ENCODE data around the gene PITPNM3.

DNA sequence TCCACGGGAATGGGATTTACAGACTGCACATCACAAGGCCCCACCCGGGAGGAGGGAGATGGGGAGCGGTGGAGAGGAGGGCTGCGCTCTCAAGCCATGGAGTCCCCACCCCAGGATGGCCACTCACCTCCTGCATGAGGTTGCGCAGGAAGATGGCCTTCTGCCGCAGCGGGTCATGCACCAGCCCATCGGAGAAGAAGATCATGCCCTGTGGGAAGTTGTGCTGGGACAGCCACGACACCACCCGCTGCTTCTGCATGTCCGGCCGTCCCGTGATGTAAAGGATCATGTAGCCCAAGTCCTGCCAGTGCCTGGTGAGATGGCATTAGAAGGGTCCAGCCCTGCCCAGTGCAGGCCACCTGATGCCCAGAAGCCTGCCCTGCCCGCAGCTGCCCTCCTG, 95.1 kb downstream of the PITPNM3 start:
- TF ChIP-seq, protein P1, sequence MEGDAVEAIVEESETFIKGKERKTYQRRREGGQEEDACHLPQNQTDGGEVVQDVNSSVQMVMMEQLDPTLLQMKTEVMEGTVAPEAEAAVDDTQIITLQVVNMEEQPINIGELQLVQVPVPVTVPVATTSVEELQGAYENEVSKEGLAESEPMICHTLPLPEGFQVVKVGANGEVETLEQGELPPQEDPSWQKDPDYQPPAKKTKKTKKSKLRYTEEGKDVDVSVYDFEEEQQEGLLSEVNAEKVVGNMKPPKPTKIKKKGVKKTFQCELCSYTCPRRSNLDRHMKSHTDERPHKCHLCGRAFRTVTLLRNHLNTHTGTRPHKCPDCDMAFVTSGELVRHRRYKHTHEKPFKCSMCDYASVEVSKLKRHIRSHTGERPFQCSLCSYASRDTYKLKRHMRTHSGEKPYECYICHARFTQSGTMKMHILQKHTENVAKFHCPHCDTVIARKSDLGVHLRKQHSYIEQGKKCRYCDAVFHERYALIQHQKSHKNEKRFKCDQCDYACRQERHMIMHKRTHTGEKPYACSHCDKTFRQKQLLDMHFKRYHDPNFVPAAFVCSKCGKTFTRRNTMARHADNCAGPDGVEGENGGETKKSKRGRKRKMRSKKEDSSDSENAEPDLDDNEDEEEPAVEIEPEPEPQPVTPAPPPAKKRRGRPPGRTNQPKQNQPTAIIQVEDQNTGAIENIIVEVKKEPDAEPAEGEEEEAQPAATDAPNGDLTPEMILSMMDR (conservative IDR thresholded peaks at IDR 0.05; ENCODE audit: low read depth, low read length) = no peak
- no peak for TF ChIP-seq EZH2 (IDR thresholded peaks at IDR 0.05; ENCODE audit: borderline replicate concordance, low read depth, low read length, poor library complexity, severe bottlenecking)

Measured in A673 (cell line).